Measurements from ENCODE around the gene HEBP1.

The HEBP1 gene

DNA sequence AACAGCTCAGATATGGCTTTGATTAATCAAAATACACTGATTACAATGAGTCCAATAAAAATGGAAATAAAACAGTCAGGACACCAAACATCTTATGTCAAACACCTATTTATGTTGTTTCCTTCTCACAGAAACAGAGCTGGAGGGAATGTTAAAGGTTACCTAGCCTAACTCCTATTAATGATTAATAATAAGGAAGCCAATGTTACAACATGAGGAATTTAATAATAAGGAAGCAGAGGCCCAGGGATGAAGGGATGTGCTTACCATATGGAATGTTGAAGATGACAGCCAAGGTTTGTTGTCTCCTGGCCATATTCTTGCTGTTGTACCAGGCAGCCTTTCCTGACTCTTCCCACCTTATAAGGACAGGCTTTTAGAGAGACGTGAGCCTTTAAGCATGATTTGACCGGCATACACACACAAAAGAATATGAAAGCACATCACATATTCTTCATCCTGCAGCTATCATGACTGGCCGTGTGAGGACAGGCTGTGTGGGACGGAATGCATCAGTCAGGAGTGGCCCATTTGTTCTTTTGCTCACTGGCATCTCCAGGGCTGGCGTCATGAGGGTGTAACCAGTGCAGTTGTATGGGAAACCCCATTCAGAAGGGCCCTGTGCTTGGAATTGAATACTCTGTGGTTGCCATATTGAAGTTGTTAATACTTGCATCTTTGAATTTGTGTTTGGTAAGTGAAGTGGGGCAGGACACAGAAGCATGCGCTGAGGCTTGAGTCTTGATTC, 45.0 kb downstream of the HEBP1 start:
- Mint-ChIP-seq H3K27me3 (no peaks in the 10 kb centered on the region), H3K9me3 (no peaks in the 10 kb centered on the region), H3K4me3 (no peak overlapping the region), H3K27ac (no peak overlapping the region), H3K4me1 (no peaks in the 10 kb centered on the region), H3K36me3 (no peaks in the 10 kb centered on the region)

DNA sequence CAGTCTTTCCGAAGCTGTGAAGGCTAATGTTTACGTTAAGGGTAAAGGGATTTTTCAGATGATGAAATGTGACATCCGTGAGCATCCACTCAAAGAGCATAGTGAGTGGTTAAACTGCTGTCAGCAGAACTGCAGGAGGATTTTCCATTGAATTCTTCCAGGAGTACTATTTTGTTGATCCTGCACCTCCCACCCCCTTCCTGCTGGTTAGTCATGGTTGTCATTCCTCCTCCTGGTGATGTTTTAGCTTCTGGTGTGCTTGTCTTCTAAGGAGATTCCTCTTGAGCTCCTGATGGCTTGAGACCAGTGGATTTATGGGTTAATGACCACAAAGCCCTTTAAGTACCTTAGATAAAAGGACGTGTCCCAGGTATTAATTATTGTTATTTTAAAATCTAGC, 45.7 kb downstream of the HEBP1 start:
- H3K9me3 Mint-ChIP-seq, result no peaks in the 10 kb centered on the region
- no peak overlapping the region for H3K4me3 Mint-ChIP-seq
- H3K4me1 Mint-ChIP-seq, result no peaks in the 10 kb centered on the region
- H3K36me3 Mint-ChIP-seq, result no peaks in the 10 kb centered on the region
- H3K27ac Mint-ChIP-seq, result no peak overlapping the region
- H3K27me3 Mint-ChIP-seq, result no peaks in the 10 kb centered on the region

DNA sequence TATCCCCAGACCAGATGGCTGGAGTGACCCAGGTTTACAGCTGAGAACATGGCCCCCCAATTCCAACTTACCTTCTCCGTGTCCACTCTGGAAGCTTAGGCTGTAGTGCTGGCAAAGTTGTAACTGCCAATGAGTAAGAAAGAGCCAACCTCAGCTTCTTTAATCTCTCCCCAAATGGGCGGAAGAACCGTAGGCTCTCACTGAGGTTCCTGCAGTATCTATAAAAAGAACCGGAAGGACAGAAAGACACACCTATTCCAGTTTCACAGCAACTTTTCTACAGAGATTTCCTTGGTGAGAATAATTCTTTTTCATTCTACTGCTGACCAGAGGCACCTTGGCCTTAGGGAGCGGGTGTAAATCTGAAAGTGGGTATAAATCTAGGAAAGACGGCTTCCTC, 48.0 kb downstream of the HEBP1 start, which contains the start of gene GPRC5D:
TSS of gene GPRC5D (minus strand) at position 135 of the 400 bp plus-strand sequence. CDS start 1,786 bp downstream, outside the sequence.
- H3K4me1 Mint-ChIP-seq, result no peaks in the 10 kb centered on the region
- H3K4me3 Mint-ChIP-seq, result no peak within 1 kb of the TSS
- H3K27me3 Mint-ChIP-seq, result no peaks in the 10 kb centered on the region
- H3K27ac Mint-ChIP-seq, result no peak within 1 kb of the TSS
- H3K36me3 Mint-ChIP-seq, result no peaks in the 10 kb centered on the region
- H3K9me3 Mint-ChIP-seq, result no peaks in the 10 kb centered on the region

DNA sequence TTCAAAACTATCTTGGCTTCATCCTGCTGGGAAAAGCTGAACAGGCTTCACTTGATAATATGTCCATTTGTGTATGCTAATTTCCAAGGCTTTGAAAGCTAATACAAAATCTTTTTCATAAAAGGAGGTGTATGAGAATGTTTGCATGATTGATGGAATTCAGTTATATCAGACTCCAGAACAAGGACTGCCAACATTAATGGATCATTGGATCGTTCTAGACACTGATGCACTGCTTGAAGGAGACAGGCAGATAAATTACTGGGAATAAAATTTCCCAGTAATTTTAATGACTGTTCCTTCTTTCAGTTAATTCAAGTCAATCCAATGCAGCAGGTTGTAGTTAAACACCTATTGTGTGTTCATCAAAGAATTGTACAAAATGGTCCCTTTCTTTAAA, 48.6 kb downstream of the HEBP1 start:
- Mint-ChIP-seq H3K27ac (no peak overlapping the region), H3K9me3 (no peaks in the 10 kb centered on the region), H3K4me1 (no peaks in the 10 kb centered on the region), H3K36me3 (no peaks in the 10 kb centered on the region), H3K4me3 (no peak overlapping the region), H3K27me3 (no peaks in the 10 kb centered on the region)

DNA sequence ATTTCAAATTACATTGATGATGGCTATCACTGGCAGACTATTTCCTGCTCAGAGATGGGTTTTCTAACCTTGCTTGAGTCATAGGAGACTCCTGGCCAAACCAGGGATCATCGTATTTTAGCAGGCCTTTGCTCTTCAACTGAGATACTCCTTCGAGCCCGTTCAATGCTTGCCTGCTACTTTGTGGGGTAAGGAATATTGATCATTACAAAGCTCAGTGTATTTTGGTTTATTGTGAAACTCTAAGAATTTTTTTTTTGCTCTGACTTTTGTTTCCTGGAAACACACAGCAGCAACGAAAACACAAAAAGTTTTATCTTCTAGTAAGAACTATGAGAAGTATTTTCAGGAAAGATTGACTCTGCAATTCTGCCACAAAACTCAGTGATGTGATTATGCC, 52.2 kb downstream of the HEBP1 start:
- Mint-ChIP-seq H3K27ac (no peak overlapping the region), H3K27me3 (peaks cover 1% of the 10 kb centered on the region), H3K4me3 (no peak overlapping the region), H3K4me1 (no peaks in the 10 kb centered on the region), H3K9me3 (no peaks in the 10 kb centered on the region), H3K36me3 (no peaks in the 10 kb centered on the region)

DNA sequence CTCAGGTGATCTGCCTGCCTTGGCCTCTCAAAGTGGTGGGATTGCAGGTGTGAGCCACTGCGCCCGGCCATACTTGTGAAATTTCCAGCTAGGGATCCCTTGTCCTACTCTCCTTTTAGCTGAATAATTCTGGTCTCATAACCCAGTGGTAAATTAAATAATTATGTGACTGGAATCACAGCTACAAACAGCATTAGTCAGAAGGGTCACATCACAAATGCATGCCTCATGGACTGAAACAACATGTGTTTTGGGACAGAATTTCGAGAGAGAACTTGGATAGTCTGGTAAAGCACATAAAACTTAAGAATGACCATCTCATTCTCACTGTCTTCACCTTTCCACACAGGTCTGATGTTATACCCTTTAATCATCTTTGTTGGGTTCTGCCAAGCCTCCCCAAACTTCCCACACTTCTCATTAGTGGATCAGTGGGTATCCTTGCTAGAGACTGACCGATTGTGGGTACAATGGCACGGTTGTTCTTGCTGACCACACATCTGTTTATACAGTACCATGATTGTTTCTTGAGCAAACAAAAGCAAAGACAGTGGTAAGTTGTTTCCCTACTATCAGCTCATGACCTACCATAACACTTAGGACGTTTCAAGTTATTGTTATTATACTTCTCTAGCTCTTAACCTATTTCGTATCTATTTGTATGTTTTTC, 53.2 kb downstream of the HEBP1 start:
- Mint-ChIP-seq H3K36me3 (no peaks in the 10 kb centered on the region), H3K27me3 (peaks cover 1% of the 10 kb centered on the region), H3K27ac (no peak overlapping the region), H3K4me1 (no peaks in the 10 kb centered on the region), H3K9me3 (no peaks in the 10 kb centered on the region), H3K4me3 (no peak overlapping the region)

DNA sequence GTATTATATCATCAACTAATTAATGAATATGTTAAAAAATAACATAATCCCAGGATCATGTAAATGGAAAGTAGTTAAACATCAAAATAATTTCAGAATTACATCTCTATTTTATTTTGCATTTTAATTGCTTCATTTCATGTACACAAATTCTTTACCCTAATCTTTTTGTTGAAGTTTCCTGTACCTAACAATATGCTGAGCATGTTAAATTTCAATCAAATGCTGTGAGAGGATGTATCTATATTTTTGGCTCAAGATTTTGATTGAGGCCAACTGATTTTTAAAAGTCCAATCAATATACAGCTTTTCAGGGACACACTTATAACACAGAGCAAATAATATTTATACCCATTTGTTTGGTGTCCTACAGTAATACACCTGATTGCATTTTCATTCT, 54.5 kb downstream of the HEBP1 start:
- Mint-ChIP-seq H3K36me3 (no peaks in the 10 kb centered on the region), H3K4me1 (no peaks in the 10 kb centered on the region), H3K4me3 (no peak overlapping the region), H3K9me3 (no peaks in the 10 kb centered on the region), H3K27me3 (peaks cover 1% of the 10 kb centered on the region), H3K27ac (no peak overlapping the region)

DNA sequence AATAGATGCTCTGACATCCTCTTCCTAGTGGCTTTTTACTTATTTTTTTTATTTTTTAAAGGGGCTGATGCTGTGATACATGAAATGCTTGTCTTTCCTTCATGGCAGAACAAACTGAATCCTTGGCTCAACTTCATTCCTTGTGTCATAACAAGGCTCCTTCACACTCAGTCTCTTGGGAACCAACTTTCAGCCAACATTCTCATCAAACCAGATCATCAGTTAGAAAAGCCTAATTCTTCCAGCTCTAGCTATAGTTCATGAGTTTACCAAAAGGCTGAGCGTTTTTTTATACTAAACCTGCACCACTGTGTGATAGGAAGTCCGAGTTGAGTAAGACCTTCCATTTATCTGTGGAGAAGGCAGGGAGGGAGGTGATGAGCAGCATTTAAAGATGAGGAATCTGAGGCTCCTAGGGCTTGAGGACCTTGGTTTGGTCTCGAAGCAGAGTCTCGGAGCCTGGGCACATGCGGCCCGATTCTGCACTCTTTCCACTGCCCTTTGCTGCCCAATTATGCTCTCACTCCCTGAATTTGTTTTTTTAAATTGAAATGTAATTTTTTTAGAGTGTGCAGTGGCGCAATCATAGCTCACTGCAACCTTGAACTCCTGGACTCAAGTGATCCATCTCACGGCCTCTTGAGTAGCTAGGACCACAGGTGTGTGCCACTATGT, 56.3 kb downstream of the HEBP1 start:
- H3K9me3 Mint-ChIP-seq, result no peaks in the 10 kb centered on the region
- H3K4me3 Mint-ChIP-seq, result no peak overlapping the region
- H3K36me3 Mint-ChIP-seq, result no peaks in the 10 kb centered on the region
- H3K27ac Mint-ChIP-seq, result no peak overlapping the region
- no peaks in the 10 kb centered on the region for H3K4me1 Mint-ChIP-seq
- H3K27me3 Mint-ChIP-seq, result peaks cover 1% of the 10 kb centered on the region

DNA sequence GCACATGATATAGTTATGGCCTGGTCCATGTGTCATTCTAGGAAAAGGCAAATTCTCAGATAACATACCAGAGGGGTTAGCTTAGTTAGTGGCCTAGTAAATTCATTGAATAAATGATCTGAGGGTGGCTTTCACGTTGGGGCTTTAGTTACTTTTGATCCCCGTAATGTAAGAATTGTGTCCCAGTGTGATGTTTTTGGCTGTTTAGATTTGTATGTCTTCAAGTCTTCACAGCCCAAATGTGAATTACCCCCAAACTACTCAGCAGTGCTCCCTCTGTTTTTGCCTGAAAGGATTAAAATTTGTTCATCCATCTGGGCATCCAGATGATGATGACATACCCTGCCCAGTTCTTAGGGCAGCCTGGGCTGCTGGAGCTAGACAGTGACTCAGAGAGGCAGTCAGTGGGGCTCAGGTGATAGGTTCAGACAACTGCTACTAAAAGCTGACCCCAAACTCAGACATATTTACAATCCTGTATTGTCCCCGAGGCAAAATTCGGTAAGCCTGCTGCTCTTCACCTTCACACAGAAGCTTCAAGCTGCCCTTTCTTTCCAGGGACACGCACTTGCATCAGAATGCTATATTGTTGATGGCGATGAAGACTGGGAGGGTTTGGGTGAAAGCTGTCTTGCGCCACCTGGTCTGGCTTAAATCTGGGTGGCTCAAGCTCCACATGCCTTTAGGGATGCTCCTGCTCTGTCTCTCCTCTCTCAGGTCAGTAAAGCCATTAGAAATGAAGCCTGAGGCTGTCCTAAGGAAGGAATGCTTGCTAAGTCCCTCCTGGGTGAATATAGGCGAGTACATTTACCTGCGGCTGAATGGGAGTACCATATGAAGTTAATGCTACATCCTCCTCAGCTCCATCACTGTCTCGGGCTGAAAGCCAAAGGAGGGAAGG, 58.4 kb downstream of the HEBP1 start:
- Mint-ChIP-seq H3K4me1 (no peaks in the 10 kb centered on the region), H3K27me3 (peaks cover 1% of the 10 kb centered on the region), H3K27ac (no peak overlapping the region)

DNA sequence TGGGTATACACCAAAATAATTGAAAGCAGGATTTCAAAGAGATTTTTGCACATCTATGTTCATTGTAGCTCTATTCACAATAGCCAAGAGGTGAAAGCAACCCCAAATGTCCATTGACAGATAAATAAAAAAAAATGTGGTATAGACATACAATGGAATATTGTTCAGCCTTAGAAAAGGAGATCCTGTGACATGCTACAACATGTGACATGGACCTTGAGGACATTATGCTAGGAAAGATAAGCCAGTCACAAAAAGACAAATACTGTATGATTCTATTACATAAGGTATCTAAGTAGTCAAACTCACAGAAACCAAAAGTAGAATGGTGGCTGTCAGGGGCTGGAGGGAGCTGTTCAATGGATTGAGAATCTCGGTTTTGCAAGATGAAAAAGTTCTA, 60.2 kb downstream of the HEBP1 start:
- no peaks in the 10 kb centered on the region for H3K9me3 Mint-ChIP-seq
- no peaks in the 10 kb centered on the region for H3K4me1 Mint-ChIP-seq
- H3K4me3 Mint-ChIP-seq, result no peak overlapping the region
- no peaks in the 10 kb centered on the region for H3K27me3 Mint-ChIP-seq
- H3K36me3 Mint-ChIP-seq, result no peaks in the 10 kb centered on the region
- H3K27ac Mint-ChIP-seq, result no peak overlapping the region

More for the DNA sequence above, 58.4 kb downstream of the HEBP1 start:
- no peak overlapping the region for H3K4me3 Mint-ChIP-seq
- no peaks in the 10 kb centered on the region for H3K36me3 Mint-ChIP-seq
- H3K9me3 Mint-ChIP-seq, result no peaks in the 10 kb centered on the region

DNA sequence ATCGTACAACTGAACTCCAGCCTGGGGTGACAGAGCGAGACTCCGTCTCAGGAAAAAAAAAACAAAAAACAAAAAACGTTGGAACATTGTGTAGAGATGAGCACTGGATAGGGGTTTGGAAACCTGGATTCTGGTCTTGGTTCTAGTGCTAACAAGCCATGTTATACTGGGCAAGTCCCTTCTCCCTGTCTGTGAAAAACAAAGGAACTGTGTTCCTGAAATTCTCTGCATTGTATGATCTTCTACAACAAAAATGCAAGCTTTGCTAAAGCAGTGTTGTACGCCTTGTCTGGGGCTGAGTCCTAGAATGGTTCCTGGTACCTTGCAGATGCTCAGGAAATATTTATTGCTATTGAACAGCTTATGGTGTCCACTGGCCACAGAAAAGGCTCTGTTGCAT, 61.5 kb downstream of the HEBP1 start:
- Mint-ChIP-seq H3K27me3 (no peaks in the 10 kb centered on the region), H3K9me3 (no peaks in the 10 kb centered on the region), H3K27ac (no peak overlapping the region), H3K4me3 (no peak overlapping the region), H3K36me3 (no peaks in the 10 kb centered on the region), H3K4me1 (no peaks in the 10 kb centered on the region)

DNA sequence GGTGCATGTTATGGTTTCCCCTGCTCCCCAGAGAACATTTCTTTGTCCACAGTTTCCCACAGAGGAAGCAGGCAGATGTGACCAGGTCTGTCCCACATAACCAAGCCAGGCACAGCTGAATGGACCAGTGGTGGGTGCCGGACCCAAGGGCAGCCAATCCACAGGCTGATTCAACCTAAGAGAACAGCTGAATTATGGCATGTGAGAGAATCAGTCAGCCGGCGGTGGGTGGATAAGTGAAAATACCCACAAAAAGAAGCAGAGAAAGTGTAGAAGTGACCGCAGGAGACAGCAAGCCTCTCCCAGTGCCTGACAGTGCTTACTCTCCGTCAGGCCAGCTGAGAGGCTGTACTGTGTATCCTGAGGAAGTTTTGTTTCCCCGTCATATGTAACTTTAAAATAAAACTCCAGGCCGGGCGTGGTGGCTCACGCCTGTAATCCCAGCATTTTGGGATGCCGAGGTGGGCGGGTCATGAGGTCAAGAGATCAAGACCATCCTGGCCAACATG, 63.0 kb downstream of the HEBP1 start:
- Mint-ChIP-seq H3K4me3 (no peak overlapping the region), H3K9me3 (no peaks in the 10 kb centered on the region), H3K27me3 (no peaks in the 10 kb centered on the region)

DNA sequence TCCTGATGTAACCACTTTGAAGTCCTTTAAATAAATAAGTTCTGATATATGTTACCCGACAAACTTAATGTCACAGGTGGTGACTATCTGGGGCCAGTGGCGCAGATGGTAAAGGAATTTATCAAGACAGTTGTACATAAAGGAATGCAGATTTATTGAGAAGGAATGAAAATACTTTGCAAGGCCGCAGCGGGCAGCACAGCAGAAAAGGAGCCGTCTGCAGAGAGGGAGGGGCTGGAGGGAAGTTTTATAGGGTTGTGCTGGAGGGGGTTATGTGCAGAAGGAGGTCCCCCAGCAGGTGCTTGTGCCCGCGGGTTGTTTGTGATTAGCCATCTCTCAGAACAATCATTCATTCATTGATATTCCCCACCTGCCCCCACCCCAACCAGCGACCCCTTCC, 65.5 kb downstream of the HEBP1 start:
- no peak overlapping the region for H3K4me3 Mint-ChIP-seq
- no peaks in the 10 kb centered on the region for H3K36me3 Mint-ChIP-seq
- H3K4me1 Mint-ChIP-seq, result no peaks in the 10 kb centered on the region
- H3K9me3 Mint-ChIP-seq, result no peaks in the 10 kb centered on the region
- H3K27ac Mint-ChIP-seq, result no peak overlapping the region
- H3K27me3 Mint-ChIP-seq, result no peaks in the 10 kb centered on the region

More for the DNA sequence above, 63.0 kb downstream of the HEBP1 start:
- Mint-ChIP-seq H3K36me3 (no peaks in the 10 kb centered on the region), H3K4me1 (no peaks in the 10 kb centered on the region), H3K27ac (no peak overlapping the region)

DNA sequence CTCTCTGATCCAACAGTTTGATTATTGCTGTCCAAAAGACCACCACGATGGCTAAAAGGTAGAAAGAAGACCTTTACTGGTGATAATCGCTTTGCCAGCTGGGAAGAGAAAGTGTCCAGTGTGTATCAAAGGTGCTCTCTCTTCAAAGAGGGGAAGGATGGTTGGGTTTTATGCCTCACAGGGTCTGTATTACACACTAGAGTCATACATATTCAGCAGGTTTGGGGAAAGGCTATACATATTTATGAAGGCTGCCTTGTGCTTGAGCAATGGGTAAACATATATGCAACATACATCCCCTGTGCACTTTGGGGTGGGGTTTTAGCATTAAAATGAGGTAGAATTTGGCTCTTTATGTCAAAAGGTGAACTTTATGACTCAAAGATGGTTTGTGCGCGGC, 66.3 kb downstream of the HEBP1 start:
- no peak overlapping the region for H3K27ac Mint-ChIP-seq
- H3K27me3 Mint-ChIP-seq, result no peaks in the 10 kb centered on the region
- no peaks in the 10 kb centered on the region for H3K4me1 Mint-ChIP-seq
- H3K36me3 Mint-ChIP-seq, result no peaks in the 10 kb centered on the region
- H3K9me3 Mint-ChIP-seq, result no peaks in the 10 kb centered on the region
- H3K4me3 Mint-ChIP-seq, result no peak overlapping the region

DNA sequence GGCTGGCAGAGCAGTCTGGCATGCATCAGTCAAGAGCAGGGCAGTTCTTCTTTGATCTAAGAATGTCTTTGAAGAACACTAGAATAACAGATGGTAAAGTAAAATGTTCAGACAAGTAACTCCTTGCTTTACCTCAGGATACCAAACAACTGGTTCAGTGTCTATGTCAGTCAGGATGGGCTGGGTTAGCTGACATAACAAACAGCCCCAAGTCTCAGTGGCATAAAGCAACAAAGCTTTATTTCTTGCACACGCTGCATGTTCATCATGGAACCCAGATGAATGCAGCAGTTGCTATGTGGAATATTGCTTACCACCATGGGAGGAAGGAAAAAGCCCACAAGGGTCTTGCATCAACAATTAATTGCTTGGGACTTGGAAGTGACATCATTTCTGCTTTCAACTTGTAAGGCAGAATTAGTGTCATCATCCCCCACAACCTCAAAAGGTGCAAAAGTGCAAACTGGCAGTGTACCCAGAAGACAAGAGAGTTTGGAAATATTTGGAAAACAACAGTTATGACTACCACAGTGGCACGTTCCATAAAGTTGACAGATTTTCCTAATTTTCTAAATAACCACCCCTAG, 69.3 kb downstream of the HEBP1 start:
- Mint-ChIP-seq H3K27me3 (no peaks in the 10 kb centered on the region), H3K4me1 (no peaks in the 10 kb centered on the region), H3K27ac (no peak overlapping the region), H3K36me3 (no peaks in the 10 kb centered on the region), H3K4me3 (no peak overlapping the region), H3K9me3 (no peaks in the 10 kb centered on the region)
